Stimulated activated CD4-positive, alpha-beta T cell treated with anti-CD3 and anti-CD28 coated beads, TNF-alpha, amount 100 ng/mL, for 1 hour (primary cell): ENCODE results near the gene ZNF397.
"Not testable (repeated sequence)": the region's sequence is repeated elsewhere in the genome, so short reads cannot be mapped to it uniquely, and the experiment has no call there.

Source experiments
- DNase-seq, 3 donors: peaks; one replicate each; pipeline ENCODE4 v3.0.0-alpha.2; 2020; ENCODE audit warnings: low read depth in 3 of 3, low spot score in 1 of 3

The ZNF397 gene

GRCh38 chr18:35240664-35241447 lies at the start of gene ZNF397:
TSS of gene ZNF397 (plus strand) at chr18:35241034. CDS start at chr18:35242471, 1,437 bp downstream.
- DNase-seq = peak; percentile 84 to 94 (median 87)

DNA sequence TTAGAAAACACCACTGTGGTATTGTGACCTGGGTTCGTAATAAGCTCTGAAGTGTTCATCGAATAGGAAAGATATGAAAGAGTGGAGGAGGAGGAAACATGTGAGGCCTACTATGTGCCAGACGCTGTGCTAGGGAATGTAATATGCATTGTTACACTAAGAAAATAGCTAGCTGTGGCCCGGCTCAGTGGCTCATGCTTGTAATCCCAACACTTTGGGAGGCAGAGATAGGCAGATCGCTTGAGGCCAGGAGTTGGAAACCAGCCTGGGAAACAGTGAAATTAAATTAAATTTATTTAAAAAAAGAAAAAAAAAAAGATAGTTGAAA lies 49.2 kb upstream of the ZNF397 start:
- DNase-seq = no peak

- DNase-seq = no peak
Observed at GRCh38 chr18:35192415-35192814, 48.4 kb upstream of the ZNF397 start.

DNA sequence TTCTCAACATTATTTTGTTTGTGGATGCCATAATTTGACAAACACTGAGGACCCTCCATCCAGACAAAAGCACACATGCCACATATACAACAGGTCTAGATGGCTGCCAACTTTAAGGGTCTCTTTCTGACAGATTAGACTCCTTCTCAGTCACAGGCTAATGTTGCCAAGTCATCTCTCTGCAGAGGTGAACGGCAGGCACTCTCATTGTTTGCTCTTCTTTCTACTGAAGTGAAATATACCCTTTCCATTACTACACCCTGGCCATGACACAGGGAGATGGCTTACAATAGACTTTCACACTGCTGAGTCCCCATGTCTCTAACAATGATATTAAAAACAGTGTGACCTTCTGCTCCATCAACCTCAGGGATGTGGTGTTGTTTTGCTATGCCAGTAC lies 47.5 kb upstream of the ZNF397 start:
- DNase-seq = no peak

GRCh38 chr18:35197296-35197695 lies 43.5 kb upstream of the ZNF397 start:
- DNase-seq = no peak

- no peak for DNase-seq
Observed at GRCh38 chr18:35201256-35201931, 39.4 kb upstream of the ZNF397 start.

DNA sequence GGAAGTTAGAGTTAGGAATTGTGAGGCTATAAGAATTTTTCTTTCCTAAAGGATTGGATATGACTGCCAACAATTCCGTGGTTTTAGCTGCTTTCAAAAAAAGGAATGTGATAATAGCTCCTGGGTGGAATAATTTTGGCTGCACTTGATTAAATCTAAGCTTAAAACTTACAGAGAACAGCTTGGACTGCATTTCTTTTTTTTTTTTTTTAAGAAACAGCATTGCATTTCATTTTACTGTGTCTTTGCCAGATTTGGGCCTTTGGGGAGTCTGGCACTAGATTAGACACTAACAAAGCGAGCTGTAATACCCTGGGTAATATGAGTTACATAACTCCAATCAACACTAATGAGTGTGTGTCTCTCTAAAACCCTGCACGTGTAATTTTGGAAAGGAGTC lies 37.8 kb upstream of the ZNF397 start:
- DNase-seq = no peak

GRCh38 chr18:35205199-35205712 lies 35.6 kb upstream of the ZNF397 start:
- no peak for DNase-seq

- not testable (repeated sequence) for DNase-seq
Observed at GRCh38 chr18:35205746-35206458, 34.9 kb upstream of the ZNF397 start.

- no peak for DNase-seq
Observed at GRCh38 chr18:35215026-35215425, 25.8 kb upstream of the ZNF397 start.

DNA sequence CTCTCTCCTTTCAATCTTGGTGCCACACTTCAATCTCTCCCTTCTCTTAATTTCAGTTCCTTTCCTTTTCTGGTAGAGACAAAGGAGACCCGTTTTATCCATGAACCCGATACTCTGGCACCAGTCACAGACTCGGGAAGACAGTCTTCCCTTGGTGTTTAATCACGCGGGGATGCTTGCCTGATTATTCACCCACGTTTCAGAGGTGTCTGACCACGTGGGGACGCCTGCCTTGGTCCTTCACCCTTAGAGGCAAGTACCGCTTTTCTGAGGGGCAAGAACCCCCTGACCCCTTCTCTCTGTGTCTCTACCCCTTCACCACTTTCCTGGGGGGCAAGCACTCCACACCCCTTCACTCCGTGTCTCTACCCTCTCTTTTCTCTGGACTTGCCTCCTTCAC lies 24.2 kb upstream of the ZNF397 start:
- not testable (repeated sequence) for DNase-seq

DNA sequence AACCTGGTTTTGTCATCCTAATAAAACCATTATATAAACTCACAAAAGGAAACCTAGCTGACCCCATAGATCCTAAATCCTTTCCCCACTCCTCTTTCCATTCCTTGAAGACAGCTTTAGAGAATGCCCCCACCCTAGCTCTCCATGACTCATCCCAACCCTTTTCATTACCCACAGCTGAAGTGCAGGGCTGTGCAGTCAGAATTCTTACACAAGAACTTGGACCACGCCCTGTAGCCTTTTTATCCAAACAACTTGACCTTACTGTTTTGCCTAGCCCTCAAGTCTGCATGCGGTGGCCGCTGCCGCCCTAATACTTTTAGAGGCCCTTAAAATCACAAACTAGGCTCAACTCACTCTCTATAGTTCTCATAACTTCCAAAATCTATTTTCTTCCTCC lies 21.5 kb upstream of the ZNF397 start:
- DNase-seq = not testable (repeated sequence)

- DNase-seq = no peak
Observed at GRCh38 chr18:35220424-35220823, 20.4 kb upstream of the ZNF397 start.

DNA sequence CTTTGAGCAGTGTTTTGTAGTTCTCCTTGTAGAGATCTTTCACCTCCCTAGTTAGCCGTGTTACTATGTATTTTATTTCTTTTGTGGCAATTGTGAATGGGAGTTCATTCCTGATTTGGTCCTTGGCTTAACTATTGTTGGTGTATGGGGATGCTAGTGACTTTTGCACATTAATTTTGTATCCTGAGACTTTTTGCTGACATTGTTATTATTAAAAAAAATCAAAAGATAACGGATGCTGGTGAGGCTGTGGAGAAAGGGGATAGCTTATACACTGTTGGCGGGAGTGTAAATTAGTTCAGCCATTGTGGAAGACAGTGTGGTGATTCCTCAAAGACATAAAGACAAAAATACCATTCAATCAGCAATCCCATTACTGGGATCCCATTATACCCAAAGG lies 17.0 kb upstream of the ZNF397 start:
- no peak for DNase-seq

DNA sequence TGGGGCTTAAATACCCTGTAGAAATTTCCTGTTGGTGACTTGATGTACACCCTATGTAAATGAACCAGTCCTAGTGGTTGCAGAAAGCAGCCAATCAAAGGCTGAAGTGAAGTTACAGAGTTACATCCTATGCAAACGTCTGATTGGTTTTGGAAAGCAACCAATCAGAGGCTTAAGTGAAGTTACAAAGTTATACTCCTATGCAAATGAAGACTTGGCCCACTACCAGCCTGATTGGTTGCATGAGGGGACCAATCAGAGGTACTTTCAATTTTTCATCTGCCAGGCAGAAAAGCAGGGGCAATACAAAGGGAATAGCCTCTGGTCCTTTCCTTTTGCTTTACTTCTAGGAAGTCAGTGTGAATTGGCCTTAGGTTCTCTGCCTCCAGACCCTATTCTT lies 13.6 kb upstream of the ZNF397 start:
- no peak for DNase-seq

DNA sequence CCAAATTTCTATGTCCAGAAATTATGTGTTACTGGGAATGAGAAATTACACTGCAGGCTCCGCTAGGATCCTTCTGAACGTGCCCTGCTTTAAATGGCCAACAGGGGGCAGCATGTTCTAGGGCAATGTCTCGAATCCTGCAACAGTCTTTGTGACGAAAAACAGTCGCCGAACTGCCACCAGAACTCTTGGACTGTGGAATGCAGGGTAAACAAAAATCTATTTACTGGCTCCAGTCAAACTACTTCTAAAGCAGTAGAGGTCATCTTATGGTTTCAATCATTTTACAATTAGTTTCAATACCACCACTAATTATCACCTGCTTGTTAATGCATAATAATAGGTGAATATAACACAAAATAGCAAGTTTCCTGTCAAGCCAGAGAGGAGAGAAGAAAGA lies 9.8 kb upstream of the ZNF397 start:
- DNase-seq = peak; percentile 54 to 64 (median 56)

- no peak for DNase-seq
Observed at GRCh38 chr18:35236571-35237363, 4.1 kb upstream of the ZNF397 start.

DNA sequence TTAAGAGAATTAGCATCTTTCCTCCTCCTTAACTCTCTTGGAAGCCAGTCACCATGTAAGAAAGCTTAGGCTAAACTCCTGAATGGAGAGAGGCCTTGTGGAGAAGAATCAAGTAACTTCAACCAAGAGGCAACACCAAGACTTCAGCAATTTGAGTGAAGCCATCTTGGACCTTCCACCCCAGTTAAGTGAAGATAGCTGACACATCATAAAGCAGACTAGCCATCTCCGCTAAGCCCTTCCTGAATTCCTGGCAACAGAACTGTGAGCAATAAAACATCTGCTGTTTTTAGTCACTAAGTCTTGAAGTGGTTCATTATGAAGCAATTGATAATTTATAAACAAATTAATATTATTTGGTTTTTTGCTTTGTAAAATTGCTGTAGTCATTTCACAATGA lies 1.5 kb upstream of the ZNF397 start:
- no peak for DNase-seq

- DNase-seq = no peak
Observed at GRCh38 chr18:35241448-35241804, 592 bp downstream of the ZNF397 start.

- DNase-seq = no peak
Observed at GRCh38 chr18:35242426-35242825, 1.6 kb downstream of the ZNF397 start.

- no peak for DNase-seq
Observed at GRCh38 chr18:35244671-35245070, 3.8 kb downstream of the ZNF397 start.
